H1 (cell line): Measurements from ENCODE around the gene RCHY1. TPM values are rescaled to one million over a fixed set of nuclear protein-coding genes. Genes with fewer than 3 reads are reported as not detected.

ENCODE experiments used
- CTCF ChIA-PET: fragments of 300-600 bp; sonication (Branson Sonifier 250); formaldehyde crosslinking; loops from one replicate; lab custom pipeline; 2021; ENCODE audit not compliant: partially characterized antibody; lab: Charles Lee
- POLR2A ChIA-PET: fragments of 300-600 bp; sonication (Branson Sonifier 250); formaldehyde crosslinking; loops from one replicate; lab custom pipeline; 2021; ENCODE audit warnings: inconsistent platforms; ENCODE audit not compliant: partially characterized antibody; lab: Charles Lee
- DNase-seq, 2 experiments: peaks; one replicate each; pipeline versions ENCODE4 v3.0.0 to v3.0.0-alpha.2; 2010 to 2022; ENCODE audit warnings: low spot score in 2 of 2, low read depth in 1 of 2, mixed read lengths in 1 of 2
- FAIRE-seq: peaks from 2 replicates; lab custom pipeline; 2011; peaks lifted over from hg19 to GRCh38; lab: Jason Lieb, UNC
- H2AFZ ChIP-seq: 2 replicates; pipeline ENCODE4 v1.8.1; 2012; ENCODE audit warnings: low read length, inconsistent platforms
- H2AK5ac ChIP-seq: 2 replicates; pipeline ENCODE4 v1.6.1; 2013; ENCODE audit warnings: low read depth, low read length
- H2BK120ac ChIP-seq: replicated peaks from 2 replicates; pipeline ENCODE3; 2013; ENCODE audit warnings: low read depth, low read length, inconsistent platforms
- H2BK12ac ChIP-seq: 2 replicates; pipeline ENCODE4 v1.6.1; 2013; ENCODE audit warnings: low read depth, low read length
- H2BK15ac ChIP-seq: 2 replicates; pipeline ENCODE4 v1.6.1; 2013; ENCODE audit warnings: low read length
- H2BK20ac ChIP-seq: 2 replicates; pipeline ENCODE4 v1.6.1; 2013; ENCODE audit warnings: low read length
- H2BK5ac ChIP-seq: 2 replicates; pipeline ENCODE4 v1.6.1; 2013; ENCODE audit warnings: low read depth, low read length
- H3K14ac ChIP-seq: 2 replicates; pipeline ENCODE4 v1.6.1; 2013; ENCODE audit warnings: inconsistent platforms; ENCODE audit not compliant: insufficient read length
- H3K18ac ChIP-seq: 2 replicates; pipeline ENCODE4 v1.6.1; 2013; ENCODE audit warnings: low read length; ENCODE audit errors: extremely low read depth
- H3K23ac ChIP-seq: 2 replicates; pipeline ENCODE4 v1.6.1; 2013; ENCODE audit warnings: inconsistent platforms; ENCODE audit not compliant: insufficient read length
- H3K23me2 ChIP-seq: 2 replicates; pipeline ENCODE4 v1.6.1; 2013; ENCODE audit warnings: low read depth, low read length
- H3K27ac ChIP-seq: 2 replicates; pipeline ENCODE4 v1.6.1; 2011; ENCODE audit warnings: low read depth, low read length, inconsistent platforms
- H3K27me3 ChIP-seq, 4 experiments: replicated peaks in 1 of 4; 1 replicate in 1 of 4; 2 replicates in 3 of 4; pipeline versions ENCODE4 v1.6.1 to v1.8.1; 2011 to 2013; ENCODE audit warnings: low read length in 3 of 4, mild to moderate bottlenecking in 3 of 4, inconsistent platforms in 2 of 4, mixed read lengths in 2 of 4, moderate library complexity in 1 of 4; ENCODE audit not compliant: control insufficient read depth in 3 of 4, insufficient read depth in 3 of 4; ENCODE audit errors: extremely low read depth in 1 of 4
- H3K36me3 ChIP-seq, 4 experiments: 2 replicates each; pipeline versions ENCODE4 v1.6.1 to v1.8.1; 2011 to 2013; ENCODE audit warnings: mild to moderate bottlenecking in 4 of 4, low read length in 3 of 4, moderate library complexity in 2 of 4, control low read depth in 1 of 4, inconsistent platforms in 1 of 4; ENCODE audit not compliant: insufficient read depth in 4 of 4, control insufficient read depth in 2 of 4
- H3K4ac ChIP-seq: replicated peaks from 2 replicates; pipeline ENCODE3; 2013; ENCODE audit warnings: low read length, low read depth, mixed read lengths, inconsistent platforms; ENCODE audit not compliant: insufficient read length
- H3K4me1 ChIP-seq, 4 experiments: replicated peaks in 1 of 4; 1 replicate in 1 of 4; 2 replicates in 3 of 4; pipeline versions ENCODE4 v1.6.1 to v1.8.1; 2011 to 2013; ENCODE audit warnings: low read length in 3 of 4, inconsistent platforms in 2 of 4, mixed read lengths in 1 of 4; ENCODE audit not compliant: insufficient read depth in 4 of 4, control insufficient read depth in 3 of 4
- H3K4me2 ChIP-seq, 2 experiments: 2 replicates each; pipeline versions ENCODE4 v1.6.1 to v1.8.1; 2011 to 2013; ENCODE audit warnings: low read depth in 2 of 2, low read length in 2 of 2, control low read depth in 1 of 2, inconsistent platforms in 1 of 2, mild to moderate bottlenecking in 1 of 2; ENCODE audit not compliant: insufficient read depth in 1 of 2
- H3K4me3 ChIP-seq, 4 experiments: fragments of 200-600, 300-600 bp in 1 of 4; sonication (generic), shearing (Covaris generic), sonication (Bioruptor Twin) in 1 of 4; 2 replicates each; pipeline versions ENCODE4 v1.5.1 to v1.8.1; 2011 to 2016; ENCODE audit warnings: low read length in 4 of 4, low read depth in 3 of 4, control low read depth in 2 of 4, inconsistent platforms in 2 of 4, mild to moderate bottlenecking in 2 of 4, mixed read lengths in 1 of 4, moderate library complexity in 1 of 4; ENCODE audit not compliant: insufficient read depth in 2 of 4; ENCODE audit errors: extremely low read depth in 1 of 4
- H3K56ac ChIP-seq: replicated peaks from 2 replicates; pipeline ENCODE3; 2013; ENCODE audit warnings: low read depth, mild to moderate bottlenecking, mixed read lengths, low read length, inconsistent platforms; ENCODE audit not compliant: insufficient read length
- H3K79me1 ChIP-seq: 2 replicates; pipeline ENCODE4 v1.6.1; 2013; ENCODE audit warnings: low read depth, low read length, control low read depth
- H3K79me2 ChIP-seq, 2 experiments: 2 replicates each; pipeline versions ENCODE4 v1.6.1 to v1.8.1; 2012 to 2013; ENCODE audit warnings: low read length in 2 of 2, mild to moderate bottlenecking in 2 of 2, inconsistent platforms in 1 of 2; ENCODE audit not compliant: insufficient read depth in 2 of 2, control insufficient read depth in 1 of 2
- H3K9ac ChIP-seq, 4 experiments: replicated peaks in 1 of 4; 1 replicate in 1 of 4; 2 replicates in 3 of 4; pipeline versions ENCODE4 v1.6.1 to v1.8.1; 2011 to 2013; ENCODE audit warnings: low read depth in 3 of 4, low read length in 3 of 4, control low read depth in 2 of 4, mild to moderate bottlenecking in 2 of 4, moderate library complexity in 2 of 4, inconsistent platforms in 1 of 4; ENCODE audit errors: extremely low read depth in 1 of 4
- H3K9me3 ChIP-seq, 2 experiments: 2 replicates each; pipeline versions ENCODE4 v1.6.1 to v1.8.1; 2012 to 2013; ENCODE audit warnings: mild to moderate bottlenecking in 2 of 2, moderate library complexity in 2 of 2, control low read depth in 1 of 2, inconsistent platforms in 1 of 2, low read depth in 1 of 2, low read length in 1 of 2, mixed read lengths in 1 of 2; ENCODE audit not compliant: insufficient read depth in 2 of 2
- H4K20me1 ChIP-seq, 2 experiments: replicated peaks in 1 of 2; 2 replicates each; pipeline versions ENCODE3 to v1.8.1; 2011 to 2013; ENCODE audit warnings: inconsistent platforms in 2 of 2, low read length in 2 of 2, mild to moderate bottlenecking in 1 of 2; ENCODE audit not compliant: insufficient read depth in 2 of 2, control insufficient read depth in 1 of 2
- H4K5ac ChIP-seq: 2 replicates; pipeline ENCODE4 v1.6.1; 2013; ENCODE audit warnings: low read length, low read depth, mixed read lengths, inconsistent platforms; ENCODE audit not compliant: insufficient read length
- H4K8ac ChIP-seq: 2 replicates; pipeline ENCODE4 v1.8.0; 2013; ENCODE audit warnings: mild to moderate bottlenecking, moderate library complexity, low read length, inconsistent platforms; ENCODE audit not compliant: insufficient read depth; ENCODE audit errors: extremely low read depth
- H4K91ac ChIP-seq: replicated peaks from 2 replicates; pipeline ENCODE3; 2013; ENCODE audit warnings: low read length, mixed read lengths, inconsistent platforms; ENCODE audit not compliant: insufficient read length
- CREB1 ChIP-seq: IDR thresholded peaks from 2 replicates; pipeline ENCODE4 v1.6.1; 2012; ENCODE audit warnings: inconsistent platforms
- NRF1 ChIP-seq: IDR thresholded peaks from 2 replicates; pipeline ENCODE4 v1.6.1; 2011; ENCODE audit warnings: mild to moderate bottlenecking, low read depth, low read length, improper control_type of control experiment
- WGBS, 2 experiments: shearing (Covaris generic) in 1 of 2; methylation state at CpG; one replicate each; pipeline versions ENCODE4 v1.1.6 to v1.1.7; 2013 to 2015; ENCODE audit warnings: low lambda C conversion rate in 2 of 2, mixed read lengths in 2 of 2, inconsistent platforms in 1 of 2, low coverage in 1 of 2, missing lambda C conversion rate in 1 of 2; ENCODE audit not compliant: insufficient replicate concordance in 2 of 2, insufficient coverage in 1 of 2, insufficient read length in 1 of 2; ENCODE audit errors: extremely low coverage in 1 of 2, missing lambda C conversion rate in 1 of 2; 5-methylcytosine and 5-hydroxymethylcytosine counted together
- polyA plus RNA-seq, 7 experiments: library from polyadenylated mRNA; depleted of rRNA in 3 of 7; stranded (reverse) in 5 of 7; unstranded in 2 of 7; fragments of >200 nt in 5 of 7; fragments of 200-250 nt in 2 of 7; gene quantifications; 1 replicate in 5 of 7; 2 replicates in 1 of 7; 4 replicates in 1 of 7; pipeline versions ENCODE4 v1.2.1 to v1.2.3, GENCODE V29; 2011 to 2013; ENCODE audit warnings: missing spikeins in 2 of 7, mixed read lengths in 2 of 7
- total RNA-seq: library from RNA; stranded (reverse); fragmentation: NEBNext Ultra II Directional; extraction: Animal tissue kit (Norgen Biotek cat#: 25700); gene quantifications from 2 replicates; pipeline ENCODE4 v1.2.1, GENCODE V29; 2021

The RCHY1 gene
- total and polyA plus RNA-seq, 2 of the 8 experiments (the other 6 are each of a cell fraction or from before 2014, with no cell fraction given): 30.3 to 44.0 TPM

DNA sequence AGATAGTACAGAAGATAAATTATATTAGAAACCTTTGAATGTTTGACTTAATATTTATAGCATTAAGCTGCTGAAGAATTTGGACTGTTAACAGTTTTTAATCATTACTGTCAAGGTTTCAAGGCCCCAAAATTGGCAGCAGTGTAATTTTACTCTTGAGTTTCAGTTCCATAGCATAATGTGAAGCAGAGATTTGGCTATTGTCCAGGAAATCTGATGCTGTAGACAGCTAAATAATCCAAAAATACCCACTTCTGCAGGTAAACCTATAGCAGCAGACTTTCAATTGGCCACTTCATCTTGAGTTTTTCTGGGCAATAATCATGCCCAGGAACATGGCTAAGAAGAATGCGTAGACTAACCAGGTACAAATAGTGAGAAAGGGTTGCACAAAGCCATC lies 85.0 kb downstream of the RCHY1 start:
- no peak overlapping the region for H4K8ac ChIP-seq
- H3K56ac ChIP-seq: no peak overlapping the region
- CTCF ChIA-PET: no interaction called here
- no peaks in the 10 kb centered on the region for H3K23me2 ChIP-seq
- no peak overlapping the region for H2AK5ac ChIP-seq
- no peaks in the 10 kb centered on the region for H3K27me3 ChIP-seq
- FAIRE-seq: no peak
- H3K79me1 ChIP-seq: no peaks in the 10 kb centered on the region
- no peak overlapping the region for H3K4ac ChIP-seq
- H4K91ac ChIP-seq: no peak overlapping the region
- H3K36me3 ChIP-seq: no peaks in the 10 kb centered on the region
- WGBS, 2 experiments: 71% methylated on average over 1 of the region's 1 CpG; no CpG with 5 or more reads in 1 of the 2 experiments
- H4K20me1 ChIP-seq: no peaks in the 10 kb centered on the region
- no peak overlapping the region for H2BK20ac ChIP-seq
- H3K4me1 ChIP-seq: no peaks in the 10 kb centered on the region
- no peak overlapping the region for H4K5ac ChIP-seq
- no peak overlapping the region for H2BK5ac ChIP-seq
- H3K9me3 ChIP-seq: peaks cover 0 to 3% of the 10 kb centered on the region in 2 experiments; a peak in 1 of 4 replicates
- no peaks in the 10 kb centered on the region for H3K79me2 ChIP-seq
- H2BK15ac ChIP-seq: no peak overlapping the region
- H3K9ac ChIP-seq: no peak overlapping the region
- no peak overlapping the region for H3K4me2 ChIP-seq
- H3K23ac ChIP-seq: no peak overlapping the region
- H3K4me3 ChIP-seq: no peak overlapping the region
- H2BK120ac ChIP-seq: no peak overlapping the region
- H2AFZ ChIP-seq: no peak overlapping the region
- no peak overlapping the region for H3K27ac ChIP-seq
- no peak overlapping the region for H3K14ac ChIP-seq
- POLR2A ChIA-PET: interaction anchor here (0.6 kb wide), 1 partner anchor 612 kb away, joined by 3 read pairs; no protein-coding TSS in a partner anchor
- no peak for DNase-seq
- H3K18ac ChIP-seq: no peak overlapping the region
- H2BK12ac ChIP-seq: no peak overlapping the region
- no peak for TF ChIP-seq NRF1
- no peak for TF ChIP-seq CREB1

Other genes starting within 250 kb of the RCHY1 start
- 8.9 and 9.7 TPM in 2 replicates for gene THAP6, start 70 bp upstream of the RCHY1 start, total RNA-seq
- 2.9 and 3.3 TPM in 2 replicates for gene THAP6, start 70 bp upstream of the RCHY1 start, polyA plus RNA-seq (2011; rRNA removed)
- not detected in 2 replicates for gene ODAPH, start 41.7 kb upstream of the RCHY1 start, total RNA-seq
- gene ODAPH, start 41.7 kb upstream of the RCHY1 start, polyA plus RNA-seq (2011; rRNA removed): not detected in 2 replicates
- 1.4 and 2.1 TPM in 2 replicates for gene CDKL2, start 116.1 kb upstream of the RCHY1 start, total RNA-seq
- 1.2 and 1.4 TPM in 2 replicates for gene CDKL2, start 116.1 kb upstream of the RCHY1 start, polyA plus RNA-seq (2011; rRNA removed)
- gene G3BP2, start 159.0 kb upstream of the RCHY1 start, total RNA-seq: 378 and 388 TPM in 2 replicates
- gene G3BP2, start 159.0 kb upstream of the RCHY1 start, polyA plus RNA-seq (2011; rRNA removed): 78.2 and 83.7 TPM in 2 replicates
- gene USO1, start 210.2 kb upstream of the RCHY1 start, total RNA-seq: 190 and 198 TPM in 2 replicates
- 39.8 and 57.3 TPM in 2 replicates for gene USO1, start 210.2 kb upstream of the RCHY1 start, polyA plus RNA-seq (2011; rRNA removed)